HEK293 (cell line): ENCODE measurements around the gene QRSL1.

Experiments
- CTCF ChIP-seq: fragments of 450-650 bp; formaldehyde crosslinking; IDR thresholded peaks from 2 replicates; pipeline ENCODE4 v1.5.1; 2016; ENCODE audit warnings: missing biosample characterization, missing genetic modification characterization
- PATZ1 ChIP-seq: fragments of 450-650 bp; formaldehyde crosslinking; IDR thresholded peaks from 2 replicates; pipeline ENCODE4 v1.5.1; 2016; ENCODE audit warnings: missing biosample characterization, missing genetic modification characterization
- ZNF629 ChIP-seq: fragments of 450-650 bp; formaldehyde crosslinking; IDR thresholded peaks from 2 replicates; pipeline ENCODE4 v1.5.1; 2017; ENCODE audit warnings: missing biosample characterization, missing genetic modification characterization
- TF ChIP-seq, protein P1 (sequence below): fragments of 450-650 bp; formaldehyde crosslinking; IDR thresholded peaks from 2 replicates; pipeline ENCODE4 v1.5.1; 2016; ENCODE audit warnings: missing biosample characterization, missing genetic modification characterization

- TF ChIP-seq PATZ1, result no peak
- no peak for TF ChIP-seq CTCF (tag by site-specific recombination)
- TF ChIP-seq, protein P1, sequence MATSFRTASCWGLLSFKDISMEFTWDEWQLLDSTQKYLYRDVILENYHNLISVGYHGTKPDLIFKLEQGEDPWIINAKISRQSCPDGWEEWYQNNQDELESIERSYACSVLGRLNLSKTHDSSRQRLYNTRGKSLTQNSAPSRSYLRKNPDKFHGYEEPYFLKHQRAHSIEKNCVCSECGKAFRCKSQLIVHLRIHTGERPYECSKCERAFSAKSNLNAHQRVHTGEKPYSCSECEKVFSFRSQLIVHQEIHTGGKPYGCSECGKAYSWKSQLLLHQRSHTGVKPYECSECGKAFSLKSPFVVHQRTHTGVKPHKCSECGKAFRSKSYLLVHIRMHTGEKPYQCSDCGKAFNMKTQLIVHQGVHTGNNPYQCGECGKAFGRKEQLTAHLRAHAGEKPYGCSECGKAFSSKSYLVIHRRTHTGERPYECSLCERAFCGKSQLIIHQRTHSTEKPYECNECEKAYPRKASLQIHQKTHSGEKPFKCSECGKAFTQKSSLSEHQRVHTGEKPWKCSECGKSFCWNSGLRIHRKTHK (tag by site-specific recombination), result no peak
- no peak for TF ChIP-seq ZNF629 (tag by site-specific recombination)
These were observed 21.2 kb upstream of the QRSL1 start for GRCh38 chr6:106608080-106608668.
